Psoas muscle (tissue), 8 donors: ENCODE measurements around the gene ZNF783. TPM values are rescaled to one million over a fixed set of nuclear protein-coding genes. Genes with fewer than 3 reads are reported as not detected.
"Not testable (repeated sequence)": the region's sequence is repeated elsewhere in the genome, so short reads cannot be mapped to it uniquely, and the experiment has no call there.

Source experiments
- ATAC-seq, 4 donors: fragments of 200-7000 bp; cut with Tn5 transposase; one replicate each; pipeline ENCODE4 v1.9.1; 2020; ENCODE audit warnings: moderate library complexity in 3 of 4, mild to moderate bottlenecking in 2 of 4
- DNase-seq, 2 donors: peaks; one replicate each; pipeline ENCODE4 v3.0.0-alpha.2; 2020
- H3K27ac ChIP-seq: fragments of 200-600 bp; one replicate; pipeline ENCODE4 v1.8.0; 2022
- H3K27me3 ChIP-seq, 3 donors: fragments of 200-600 bp in 1 of 3; one replicate each; pipeline versions ENCODE4 v1.6.1 to v1.8.0; 2013 to 2022; ENCODE audit warnings: low read length in 2 of 3, mild to moderate bottlenecking in 2 of 3, moderate library complexity in 1 of 3; ENCODE audit not compliant: insufficient read depth in 3 of 3
- H3K36me3 ChIP-seq, 2 donors: fragments of 200-600 bp in 1 of 2; one replicate each; pipeline versions ENCODE4 v1.6.1 to v1.8.0; 2013 to 2022; ENCODE audit warnings: low read depth in 1 of 2, mild to moderate bottlenecking in 1 of 2, moderate library complexity in 1 of 2; ENCODE audit not compliant: insufficient read depth in 1 of 2
- H3K4me1 ChIP-seq: fragments of 200-600 bp; one replicate; pipeline ENCODE4 v1.8.0; 2022
- H3K4me3 ChIP-seq: fragments of 200-600 bp; one replicate; pipeline ENCODE4 v1.8.0; 2022; ENCODE audit warnings: mild to moderate bottlenecking
- H3K9me3 ChIP-seq: fragments of 200-600 bp; one replicate; pipeline ENCODE4 v1.8.0; 2022
- WGBS, 3 donors: extraction: QIAGEN DNeasy Blood & Tissue Kit; methylation state at CpG; one replicate each; pipeline versions ENCODE4 v1.1.6 to v1.1.7; 2013; 5-methylcytosine and 5-hydroxymethylcytosine counted together
- intact Hi-C, 2 donors: fragments of 100-400 bp; cut with DNase I; formaldehyde crosslinking; loops; one replicate each; pipeline versions ENCODE4 v1.11.0 to v1.14.2; 2022
- polyA plus RNA-seq, 3 donors: library from polyadenylated mRNA; stranded (reverse); fragments of 200-250 nt; gene quantifications; one replicate each; pipeline ENCODE4 v1.2.3, GENCODE V29; 2013
- total RNA-seq, 4 donors: library from RNA; stranded (reverse); fragmentation: NEBNext Ultra II Directional in 2 of 4; extraction: Animal tissue kit (Norgen Biotek cat#: 25700) in 2 of 4; gene quantifications; one replicate each; pipeline versions ENCODE4 v1.2.1 to v1.2.4, GENCODE V29; 2021 to 2023
- TF ChIP-seq, protein P1 (sequence below): fragments of 200-600 bp; IDR thresholded peaks from one replicate; pipeline ENCODE4 v1.8.0; 2022; ENCODE audit warnings: antibody characterized with exemption
- donor health status: healthy with polysubstance abuse.
- donor health status: DM: no; HTN: no; CAD: no; lungs with moderate emphysema.
- donor health status: Bipolar disorder and iron deficiency.
- donor health status: healthy.
- donor health status: DM: yes; HTN: yes; CAD: no.
- donor health status: DM: no; HTN: no; CAD: no.
- donor health status: DM: no; HTN: no; CAD: no.
- donor health status: DM: yes; HTN: yes; CAD: no.

Gene ZNF783
- total and polyA plus RNA-seq, 7 donors: 4.2 to 11.1 (median 6.3) TPM

- Histone ChIP-seq H3K27me3 (no peaks in the 10 kb centered on the region), H3K9me3 (peaks cover 5% of the 10 kb centered on the region), H3K4me3 (no peak overlapping the region), H3K36me3 (peaks cover 0 to 4% of the 10 kb centered on the region in 2 donors), H3K27ac (peak overlapping the region; percentile 32), H3K4me1 (peaks cover 12% of the 10 kb centered on the region)
- ATAC-seq (peak in 3 of 4 donors; percentile 52 to 77 (median 53)), DNase-seq (no peak)
- TF ChIP-seq, protein P1, sequence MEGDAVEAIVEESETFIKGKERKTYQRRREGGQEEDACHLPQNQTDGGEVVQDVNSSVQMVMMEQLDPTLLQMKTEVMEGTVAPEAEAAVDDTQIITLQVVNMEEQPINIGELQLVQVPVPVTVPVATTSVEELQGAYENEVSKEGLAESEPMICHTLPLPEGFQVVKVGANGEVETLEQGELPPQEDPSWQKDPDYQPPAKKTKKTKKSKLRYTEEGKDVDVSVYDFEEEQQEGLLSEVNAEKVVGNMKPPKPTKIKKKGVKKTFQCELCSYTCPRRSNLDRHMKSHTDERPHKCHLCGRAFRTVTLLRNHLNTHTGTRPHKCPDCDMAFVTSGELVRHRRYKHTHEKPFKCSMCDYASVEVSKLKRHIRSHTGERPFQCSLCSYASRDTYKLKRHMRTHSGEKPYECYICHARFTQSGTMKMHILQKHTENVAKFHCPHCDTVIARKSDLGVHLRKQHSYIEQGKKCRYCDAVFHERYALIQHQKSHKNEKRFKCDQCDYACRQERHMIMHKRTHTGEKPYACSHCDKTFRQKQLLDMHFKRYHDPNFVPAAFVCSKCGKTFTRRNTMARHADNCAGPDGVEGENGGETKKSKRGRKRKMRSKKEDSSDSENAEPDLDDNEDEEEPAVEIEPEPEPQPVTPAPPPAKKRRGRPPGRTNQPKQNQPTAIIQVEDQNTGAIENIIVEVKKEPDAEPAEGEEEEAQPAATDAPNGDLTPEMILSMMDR: no peak
- intact Hi-C loops: no loop called here
- 60 to 79% (median 68%) methylated on average over 5 of the region's 5 CpGs for WGBS, 3 donors
Measured at GRCh38 chr7:149245244-149245643, 16.8 kb upstream of the ZNF783 start.

GRCh38 chr7:149245744-149246143, 16.3 kb upstream of the ZNF783 start:
- Histone ChIP-seq H3K27me3 (no peaks in the 10 kb centered on the region), H3K4me3 (no peak overlapping the region), H3K9me3 (peaks cover 5% of the 10 kb centered on the region), H3K36me3 (peaks cover 0 to 9% of the 10 kb centered on the region in 2 donors), H3K4me1 (peaks cover 7% of the 10 kb centered on the region), H3K27ac (peak overlapping the region; percentile 32)
- 77 to 86% (median 84%) methylated on average over 5 of the region's 5 CpGs for WGBS, 3 donors
- DNase-seq (no peak), ATAC-seq (no peak)
- intact Hi-C loops: no loop called here
- TF ChIP-seq, protein P1: no peak

- H3K4me1 ChIP-seq: peaks cover 19% of the 10 kb centered on the region
- no peak for DNase-seq
- WGBS, 3 donors: 72 to 76% (median 74%) methylated on average over 3 of the region's 3 CpGs
- H3K9me3 ChIP-seq: no peaks in the 10 kb centered on the region
- TF ChIP-seq, protein P1: no peak
- no peak overlapping the region for H3K27ac ChIP-seq
- intact Hi-C loops: no loop called here
- no peak for ATAC-seq
- no peak overlapping the region for H3K4me3 ChIP-seq
- H3K36me3 ChIP-seq: peaks cover 2 to 39% of the 10 kb centered on the region in 2 donors
- no peaks in the 10 kb centered on the region for H3K27me3 ChIP-seq
Measured at GRCh38 chr7:149248777-149249176, 13.2 kb upstream of the ZNF783 start.

DNA sequence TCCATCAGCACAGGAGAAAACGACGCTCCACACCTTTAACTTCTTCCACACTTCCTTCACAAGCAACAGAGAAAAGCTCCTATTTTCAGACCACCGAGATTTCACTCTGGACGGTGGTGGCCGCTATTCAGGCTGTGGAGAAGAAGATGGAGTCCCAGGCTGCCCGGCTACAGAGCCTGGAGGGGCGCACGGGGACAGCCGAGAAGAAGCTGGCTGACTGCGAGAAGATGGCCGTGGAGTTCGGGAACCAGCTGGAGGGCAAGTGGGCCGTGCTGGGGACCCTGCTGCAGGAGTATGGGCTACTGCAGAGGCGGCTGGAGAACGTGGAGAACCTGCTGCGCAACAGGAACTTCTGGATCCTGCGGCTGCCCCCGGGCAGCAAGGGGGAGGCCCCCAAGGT, 11.8 kb upstream of the ZNF783 start:
- WGBS, 3 donors: 91 to 92% (median 91%) methylated on average over 18 of the region's 18 CpGs
- DNase-seq, intact Hi-C loops: not testable (repeated sequence)

DNA sequence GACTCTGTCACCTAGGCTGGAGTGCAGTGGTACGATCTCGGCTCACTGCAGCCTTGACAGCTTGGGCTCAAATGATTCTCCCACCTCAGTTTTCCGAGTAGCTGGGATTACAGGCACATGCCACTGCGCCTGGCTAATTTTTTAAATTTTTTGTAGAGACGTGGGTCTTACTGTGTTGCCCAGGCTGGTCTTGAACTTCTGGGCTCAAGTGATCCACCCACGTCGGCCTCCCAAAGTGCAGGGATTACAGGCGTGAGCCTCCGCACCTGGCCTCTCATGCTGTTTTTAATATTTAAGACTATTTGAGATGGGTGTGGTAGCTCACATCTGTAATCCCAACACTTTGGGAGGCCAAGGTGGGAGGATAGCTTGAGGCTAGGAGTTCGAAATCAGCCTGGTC, 10.5 kb upstream of the ZNF783 start:
- intact Hi-C loops, H3K4me3 ChIP-seq, H3K27me3 ChIP-seq, H3K27ac ChIP-seq, H3K9me3 ChIP-seq, ATAC-seq, DNase-seq: not testable (repeated sequence)
- 97 to 99% (median 98%) methylated on average over 10 of the region's 10 CpGs for WGBS, 3 donors
- Histone ChIP-seq H3K36me3 (peaks cover 2 to 67% of the 10 kb centered on the region in 2 donors), H3K4me1 (peaks cover 19% of the 10 kb centered on the region)

More for the DNA sequence above, 11.8 kb upstream of the ZNF783 start:
- H3K27me3 ChIP-seq, H3K27ac ChIP-seq, H3K9me3 ChIP-seq, ATAC-seq, H3K4me3 ChIP-seq: not testable (repeated sequence)
- Histone ChIP-seq H3K4me1 (peaks cover 19% of the 10 kb centered on the region), H3K36me3 (peaks cover 2 to 53% of the 10 kb centered on the region in 2 donors)

- intact Hi-C loops: no loop called here
- TF ChIP-seq, protein P1: no peak
Measured at GRCh38 chr7:149252378-149252777, 9.6 kb upstream of the ZNF783 start.

More at GRCh38 chr7:149252378-149252777, 9.6 kb upstream of the ZNF783 start:
- WGBS, 3 donors: 63 to 77% (median 67%) methylated on average over 2 of the region's 2 CpGs
- ATAC-seq (no peak), DNase-seq (no peak)
- H3K36me3 ChIP-seq: peaks cover 2 to 68% of the 10 kb centered on the region in 2 donors
- H3K27me3 ChIP-seq: no peaks in the 10 kb centered on the region
- no peak overlapping the region for H3K4me3 ChIP-seq
- H3K4me1 ChIP-seq: peaks cover 19% of the 10 kb centered on the region
- H3K27ac ChIP-seq: no peak overlapping the region
- no peaks in the 10 kb centered on the region for H3K9me3 ChIP-seq
